Large intestine (tissue), 3 donors: Measurements from ENCODE around the gene THOP1. TPM values are rescaled to one million over a fixed set of nuclear protein-coding genes. Genes with fewer than 3 reads are reported as not detected.
"Not testable (repeated sequence)": the region's sequence is repeated elsewhere in the genome, so short reads cannot be mapped to it uniquely, and the experiment has no call there.

Source experiments
- DNase-seq, 2 donors: peaks; one replicate each; pipeline versions ENCODE4 v3.0.0 to v3.0.0-alpha.2; 2013
- H3K27ac ChIP-seq: one replicate; pipeline ENCODE4 v1.5.1; 2013; ENCODE audit warnings: low read length
- H3K27me3 ChIP-seq: 2 replicates; pipeline ENCODE4 v1.6.1; 2013; ENCODE audit warnings: low read length; ENCODE audit not compliant: control insufficient read depth, insufficient read depth
- H3K36me3 ChIP-seq: 2 replicates; pipeline ENCODE4 v1.6.1; 2013; ENCODE audit warnings: low read length; ENCODE audit not compliant: control insufficient read depth, insufficient read depth
- H3K4me1 ChIP-seq: one replicate; pipeline ENCODE4 v1.6.1; 2013; ENCODE audit warnings: low read length; ENCODE audit not compliant: control insufficient read depth, insufficient read depth
- H3K4me3 ChIP-seq: one replicate; pipeline ENCODE4 v1.5.1; 2013; ENCODE audit warnings: low read length
- H3K9me3 ChIP-seq: one replicate; pipeline ENCODE4 v1.6.1; 2013; ENCODE audit warnings: mild to moderate bottlenecking, low read depth, low read length, moderate library complexity; ENCODE audit not compliant: control insufficient read depth
- WGBS: methylation state at CpG from one replicate; pipeline ENCODE4 v1.1.5; 2013; ENCODE audit warnings: low lambda C conversion rate; ENCODE audit not compliant: insufficient coverage; 5-methylcytosine and 5-hydroxymethylcytosine counted together
- polyA plus RNA-seq: library from polyadenylated mRNA; unstranded; fragments of 120-200 nt; gene quantifications from one replicate; pipeline ENCODE4 v1.2.1, GENCODE V29; 2013

The THOP1 gene
- polyA plus RNA-seq, 1 donor, result 41.3 TPM

DNA sequence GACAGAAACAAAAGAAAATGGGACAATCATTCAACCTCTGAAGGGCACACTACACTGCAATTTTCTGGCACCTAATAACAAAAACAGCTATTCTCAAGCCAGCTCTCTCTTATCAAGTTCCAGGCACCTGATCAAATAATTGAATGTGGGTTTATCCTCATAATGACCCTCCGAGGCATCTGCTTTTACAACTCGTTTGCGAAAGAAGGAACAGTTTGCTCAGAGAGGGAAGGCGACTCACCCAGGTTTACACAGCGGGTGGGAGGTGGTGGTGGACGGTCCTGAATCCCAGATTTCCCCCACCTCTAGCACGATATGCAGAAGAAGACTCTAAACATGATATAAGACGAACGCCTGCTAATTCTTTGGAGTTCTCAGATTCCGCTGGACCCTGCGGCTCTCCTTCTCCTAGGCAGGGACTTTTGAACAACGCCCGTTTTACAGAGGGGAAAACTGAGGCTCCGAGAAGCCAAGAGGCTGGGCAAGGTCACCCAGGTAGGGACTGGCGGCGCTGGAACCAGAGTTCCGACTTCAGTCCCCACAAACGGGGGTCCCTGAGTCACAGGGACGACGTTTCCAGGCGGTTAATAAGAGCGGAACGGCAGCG, 2.9 kb upstream of the THOP1 start:
- no CpG with 5 or more reads among the region's 24 CpGs for WGBS
- peak overlapping the region; percentile 100 for H3K4me3 ChIP-seq
- H3K27me3 ChIP-seq, result no peaks in the 10 kb centered on the region
- H3K4me1 ChIP-seq, result peaks cover 23% of the 10 kb centered on the region
- no peaks in the 10 kb centered on the region for H3K36me3 ChIP-seq
- DNase-seq, result peak in 1 of 2 donors; percentile 22
- no peaks in the 10 kb centered on the region for H3K9me3 ChIP-seq
- H3K27ac ChIP-seq, result peak overlapping the region; percentile 82

DNA sequence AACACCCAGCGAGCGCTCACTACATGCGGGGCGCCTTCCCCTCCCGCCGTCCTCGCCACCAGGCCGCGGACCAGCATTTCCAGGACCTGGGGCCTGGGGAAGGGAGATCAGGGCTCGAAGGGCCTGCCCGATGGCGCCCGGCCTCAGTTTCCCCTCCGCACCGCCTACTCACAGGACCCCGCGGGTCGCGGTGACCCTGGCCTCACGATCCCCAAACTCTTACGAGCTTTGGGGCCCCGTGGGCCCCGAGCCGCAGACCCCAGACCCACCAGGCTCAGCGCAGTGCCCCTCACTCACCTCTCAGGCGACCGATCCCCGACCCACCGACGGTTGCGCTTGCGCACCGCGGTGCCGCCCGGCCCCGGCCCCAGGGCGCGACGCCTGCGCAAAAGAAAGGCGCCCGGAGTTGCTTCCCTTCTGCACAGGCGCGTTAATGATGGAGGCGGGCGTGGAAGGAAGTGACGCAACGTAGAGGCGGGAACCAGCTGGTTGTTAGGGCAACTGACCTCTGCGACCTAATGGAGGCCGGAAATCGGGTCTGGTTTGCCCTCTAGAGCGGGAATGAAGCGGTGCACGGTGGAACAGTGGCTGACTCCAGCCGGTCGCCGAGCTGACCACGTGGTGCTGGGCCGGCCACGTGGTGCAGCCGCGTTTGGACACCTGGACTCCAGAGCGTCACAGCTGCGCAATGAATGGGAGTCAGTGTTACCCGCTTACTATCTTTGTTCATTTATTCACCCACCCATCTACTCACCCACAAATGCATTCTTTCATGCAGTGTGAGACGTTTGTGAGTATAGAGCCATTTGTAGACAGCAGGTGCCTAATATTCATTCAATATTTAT, 2.1 kb upstream of the THOP1 start, which contains the start of gene SGTA:
SGTA (minus strand) TSS at position 338 of the 845 bp plus-strand sequence. CDS start 14,205 bp downstream, outside the sequence.
- no CpG with 5 or more reads among the region's 68 CpGs for WGBS
- DNase-seq, result peak; percentile 99
- Histone ChIP-seq H3K4me1 (peaks cover 23% of the 10 kb centered on the region), H3K36me3 (peaks cover under 1% of the 10 kb centered on the region), H3K9me3 (no peaks in the 10 kb centered on the region), H3K4me3 (peak within 1 kb of the TSS; percentile 100), H3K27ac (peak within 1 kb of the TSS; percentile 82), H3K27me3 (no peaks in the 10 kb centered on the region)

DNA sequence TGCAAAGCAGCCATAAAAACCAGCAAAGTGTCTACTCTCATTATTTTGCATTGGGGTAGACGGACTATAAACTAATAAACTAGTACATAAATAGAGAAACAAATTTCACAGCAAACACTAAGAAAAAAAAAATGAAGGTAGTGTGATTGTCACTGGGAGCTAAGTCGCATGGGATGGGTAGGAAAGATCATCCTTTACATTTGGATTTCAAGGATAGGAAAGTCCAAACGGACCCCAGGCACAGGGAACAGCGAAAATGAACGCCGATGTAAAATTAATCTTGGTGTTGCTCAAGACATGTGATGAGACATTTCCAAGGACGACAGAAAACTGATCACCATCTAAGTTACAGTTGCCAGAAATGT, 1.5 kb upstream of the THOP1 start:
- H3K27me3 ChIP-seq, result no peaks in the 10 kb centered on the region
- H3K36me3 ChIP-seq, result peaks cover 2% of the 10 kb centered on the region
- no peak overlapping the region for H3K4me3 ChIP-seq
- peak overlapping the region; percentile 54 for H3K27ac ChIP-seq
- H3K4me1 ChIP-seq, result peaks cover 23% of the 10 kb centered on the region
- no peak for DNase-seq
- WGBS, result 82% methylated on average over 2 of the region's 7 CpGs
- no peaks in the 10 kb centered on the region for H3K9me3 ChIP-seq

DNA sequence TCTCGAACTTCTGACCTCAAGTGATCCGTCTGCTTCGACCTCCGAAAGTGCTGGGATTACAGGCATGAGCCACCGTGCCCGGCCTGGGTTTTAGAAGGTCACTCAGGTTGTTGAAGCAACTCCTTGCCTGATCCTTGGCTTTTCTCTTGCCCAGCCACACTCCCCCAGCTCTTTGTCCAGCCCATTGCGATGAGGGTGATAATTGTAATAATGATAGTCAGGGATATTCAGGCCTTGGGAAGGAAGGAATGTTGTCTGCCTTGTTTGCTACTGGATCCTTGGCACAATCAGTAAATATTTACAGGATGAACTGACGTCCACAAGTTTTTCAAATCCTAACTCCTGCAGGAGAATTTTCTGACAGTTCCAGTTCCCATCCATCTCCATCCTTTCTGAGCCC, 1.8 kb downstream of the THOP1 start:
- Histone ChIP-seq H3K27me3 (no peaks in the 10 kb centered on the region), H3K36me3 (peaks cover 16% of the 10 kb centered on the region), H3K4me3 (no peak overlapping the region), H3K27ac (no peak overlapping the region), H3K4me1 (peaks cover 20% of the 10 kb centered on the region), H3K9me3 (no peaks in the 10 kb centered on the region)
- DNase-seq, result no peak
- WGBS, result no CpG with 5 or more reads among the region's 8 CpGs

DNA sequence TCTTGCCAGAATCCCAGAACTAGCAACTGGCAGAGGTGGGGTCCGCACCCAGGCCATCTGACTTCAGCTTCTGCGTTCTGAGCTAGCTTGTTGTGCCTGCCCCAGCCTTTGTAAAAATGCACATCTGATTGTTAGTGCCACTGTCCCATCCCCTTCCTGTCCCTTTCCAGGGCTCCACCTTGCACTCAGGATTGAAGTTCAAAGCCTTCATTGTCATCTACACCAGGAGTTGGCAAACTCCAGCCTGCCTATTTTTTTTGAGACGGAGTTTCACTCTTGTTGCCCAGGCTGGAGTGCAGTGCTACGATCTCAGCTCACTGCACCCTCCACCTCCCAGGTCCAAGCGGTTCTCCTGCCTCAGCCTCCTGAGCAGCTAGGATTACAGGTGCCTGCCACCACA, 2.9 kb downstream of the THOP1 start:
- Histone ChIP-seq H3K27me3 (no peaks in the 10 kb centered on the region), H3K4me3 (no peak overlapping the region), H3K9me3 (no peaks in the 10 kb centered on the region), H3K36me3 (peaks cover 16% of the 10 kb centered on the region), H3K4me1 (peaks cover 20% of the 10 kb centered on the region), H3K27ac (no peak overlapping the region)
- DNase-seq, result no peak
- WGBS, result no CpG with 5 or more reads among the region's 5 CpGs

DNA sequence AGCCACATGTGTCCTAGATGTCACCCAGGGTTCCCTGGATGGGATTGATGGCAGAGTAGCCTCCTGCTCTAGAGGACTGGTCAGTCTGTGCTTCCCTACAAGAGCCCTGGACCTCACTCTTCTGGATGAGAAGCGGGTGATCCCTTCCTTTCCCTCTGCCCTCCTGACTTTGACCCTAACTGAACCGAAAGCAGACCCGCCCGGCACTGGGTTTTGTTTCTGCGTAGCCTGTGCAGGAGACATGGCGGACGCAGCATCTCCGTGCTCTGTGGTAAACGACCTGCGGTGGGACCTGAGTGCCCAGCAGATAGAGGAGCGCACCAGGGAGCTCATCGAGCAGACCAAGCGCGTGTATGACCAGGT, 4.9 kb downstream of the THOP1 start:
- no CpG with 5 or more reads among the region's 14 CpGs for WGBS

DNA sequence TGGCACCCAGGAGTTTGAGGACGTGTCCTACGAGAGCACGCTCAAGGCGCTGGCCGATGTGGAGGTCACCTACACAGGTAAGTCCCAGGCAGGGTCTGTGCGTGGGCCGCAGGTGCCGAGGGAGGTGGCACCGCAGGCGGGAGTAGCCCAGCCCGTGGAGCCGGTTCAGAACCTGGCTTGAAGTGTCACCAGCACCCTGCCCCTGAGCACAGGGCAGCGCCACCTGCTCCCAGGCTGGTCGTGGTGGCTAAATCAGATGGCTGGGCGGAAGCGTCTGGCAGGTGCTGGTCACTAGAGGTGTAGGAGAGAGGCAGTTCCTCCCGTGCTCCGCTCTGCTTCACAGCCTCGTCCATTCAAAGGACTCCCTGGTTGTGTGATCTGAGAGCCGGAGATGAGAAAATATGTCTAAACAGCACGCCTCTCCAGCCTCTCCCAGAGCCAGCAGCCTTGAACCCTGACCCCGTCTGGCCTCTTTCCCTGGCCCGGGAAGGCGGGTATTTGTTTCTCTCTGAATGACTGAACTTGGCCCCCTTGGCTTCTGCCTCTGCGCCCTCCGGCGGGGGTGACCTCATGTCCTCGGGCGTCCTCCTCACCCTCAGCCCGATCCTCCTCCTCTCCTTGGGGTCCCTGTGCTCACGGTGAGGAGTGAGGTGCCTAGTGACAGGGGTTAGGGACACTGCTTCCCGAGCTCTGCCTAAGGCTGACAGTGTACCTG, 5.4 kb downstream of the THOP1 start:
- no CpG with 5 or more reads among the region's 32 CpGs for WGBS
- Histone ChIP-seq H3K4me1 (peaks cover 3% of the 10 kb centered on the region), H3K27ac (no peak overlapping the region), H3K27me3 (no peaks in the 10 kb centered on the region), H3K36me3 (peaks cover 32% of the 10 kb centered on the region), H3K4me3 (no peak overlapping the region), H3K9me3 (no peaks in the 10 kb centered on the region)
- no peak for DNase-seq

More for the DNA sequence above, 4.9 kb downstream of the THOP1 start:
- no peaks in the 10 kb centered on the region for H3K27me3 ChIP-seq
- no peak for DNase-seq
- no peaks in the 10 kb centered on the region for H3K9me3 ChIP-seq
- H3K36me3 ChIP-seq, result peaks cover 26% of the 10 kb centered on the region
- H3K4me1 ChIP-seq, result peaks cover 3% of the 10 kb centered on the region
- H3K4me3 ChIP-seq, result no peak overlapping the region
- H3K27ac ChIP-seq, result no peak overlapping the region

DNA sequence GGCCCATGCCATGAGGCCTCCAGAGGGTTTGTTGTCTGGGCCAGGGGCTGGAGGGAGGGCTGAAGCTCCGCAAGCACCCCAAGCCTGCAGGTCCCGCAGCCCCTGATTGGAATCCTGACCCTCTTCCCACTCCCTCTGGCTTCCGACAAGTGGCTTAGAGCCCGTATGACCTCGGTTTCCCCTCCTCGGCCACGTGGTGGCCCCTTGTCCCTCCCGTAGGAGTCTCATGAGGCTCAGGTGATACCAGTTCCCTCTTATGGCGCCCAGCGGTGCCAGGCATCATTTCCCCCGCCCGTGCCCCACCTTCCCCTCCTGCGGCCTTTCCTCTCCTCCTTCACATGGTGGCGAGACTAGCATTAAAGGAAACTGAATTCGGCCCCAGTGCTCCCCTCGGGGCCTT, 6.1 kb downstream of the THOP1 start:
- DNase-seq, result no peak
- H3K4me1 ChIP-seq, result no peaks in the 10 kb centered on the region
- H3K36me3 ChIP-seq, result peaks cover 39% of the 10 kb centered on the region
- WGBS, result 100% methylated on average over 2 of the region's 16 CpGs
- H3K4me3 ChIP-seq, result no peak overlapping the region
- H3K9me3 ChIP-seq, result no peaks in the 10 kb centered on the region
- no peaks in the 10 kb centered on the region for H3K27me3 ChIP-seq
- no peak overlapping the region for H3K27ac ChIP-seq

DNA sequence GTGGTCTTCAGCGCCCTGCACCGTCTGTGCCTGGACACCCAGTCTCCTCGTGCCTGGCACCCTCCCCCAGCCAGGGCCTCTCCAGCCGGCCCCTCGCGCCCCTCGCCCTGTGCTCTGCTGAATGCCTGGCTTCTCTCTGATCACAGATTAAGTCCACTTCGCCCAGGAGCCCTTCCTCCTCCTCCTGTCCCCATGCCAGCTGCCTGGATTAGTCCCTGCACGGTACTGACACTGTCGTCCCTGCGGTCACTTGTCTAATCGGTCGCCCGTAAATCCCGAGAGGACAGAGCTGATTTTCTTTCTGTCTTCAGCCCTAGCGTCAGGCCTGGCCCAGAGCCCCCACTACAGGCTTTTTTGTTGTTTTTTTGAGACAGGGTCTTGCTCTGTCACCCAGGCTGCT, 6.6 kb downstream of the THOP1 start:
- no CpG with 5 or more reads among the region's 16 CpGs for WGBS
- Histone ChIP-seq H3K9me3 (no peaks in the 10 kb centered on the region), H3K4me1 (no peaks in the 10 kb centered on the region), H3K27me3 (no peaks in the 10 kb centered on the region), H3K27ac (no peak overlapping the region), H3K36me3 (peaks cover 43% of the 10 kb centered on the region), H3K4me3 (no peak overlapping the region)
- DNase-seq, result no peak

DNA sequence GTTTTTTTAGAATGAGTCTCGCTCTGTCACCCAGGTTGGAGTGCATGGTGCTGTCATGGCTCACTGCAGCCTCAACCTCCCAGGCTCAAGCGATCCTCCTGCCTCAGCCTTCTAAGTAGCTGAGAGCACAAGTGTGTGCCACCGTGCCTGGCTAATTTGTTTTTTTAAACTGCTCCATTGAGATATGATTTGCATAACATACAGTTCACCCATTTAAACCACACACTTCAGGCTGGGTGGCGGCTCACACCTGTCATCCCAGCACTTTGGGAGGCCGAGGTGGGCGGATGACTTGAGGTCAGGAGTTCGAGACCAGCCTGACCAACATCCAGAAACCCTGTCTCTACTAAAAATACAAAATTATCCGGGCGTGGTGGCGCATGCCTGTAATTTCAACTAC, 7.4 kb downstream of the THOP1 start:
- WGBS, result no CpG with 5 or more reads among the region's 10 CpGs
- H3K4me3 ChIP-seq, H3K27me3 ChIP-seq, H3K9me3 ChIP-seq, DNase-seq, H3K4me1 ChIP-seq, H3K27ac ChIP-seq: not testable (repeated sequence)
- peaks cover 48% of the 10 kb centered on the region for H3K36me3 ChIP-seq
